ENCODE data around the gene CENPX.

The CENPX gene

GRCh38 chr17:81991684-81992305, 30.9 kb downstream of the CENPX start:
- TF ChIP-seq ZNF565 (CRISPR knock-in tag; conservative IDR thresholded peaks at IDR 0.05; ENCODE audit: low read depth) = no peak
- 0 out of 2 replicates have a peak, but pooled peaks have one; percentile 24 for TF ChIP-seq ZFP3 (CRISPR knock-in tag; IDR thresholded peaks at IDR 0.05)
- TF ChIP-seq ZC3H10 (CRISPR knock-in tag; IDR thresholded peaks at IDR 0.05) = no peak
- TF ChIP-seq ZFP30 (CRISPR knock-in tag; IDR thresholded peaks at IDR 0.05) = no peak
- no peak for TF ChIP-seq TOX (CRISPR knock-in tag; IDR thresholded peaks at IDR 0.05; ENCODE audit: borderline replicate concordance)
- no peak for TF ChIP-seq SNAI2 (CRISPR knock-in tag; IDR thresholded peaks at IDR 0.05)
- peak; percentile 43 for ATAC-seq

GRCh38 chr17:81990836-81991683, 31.6 kb downstream of the CENPX start:
- no peak; the same call in 1 of the 3 replicates for ATAC-seq

GRCh38 chr17:81987161-81987770, 35.4 kb downstream of the CENPX start:
- no peak for TF ChIP-seq ZNF565 (CRISPR knock-in tag; conservative IDR thresholded peaks at IDR 0.05; ENCODE audit: low read depth)
- TF ChIP-seq CSDC2 (CRISPR knock-in tag; IDR thresholded peaks at IDR 0.05) = no peak
- no peak for TF ChIP-seq POU6F1 (CRISPR knock-in tag; IDR thresholded peaks at IDR 0.05; ENCODE audit: borderline replicate concordance, low read depth)
- TF ChIP-seq RARB (CRISPR knock-in tag; IDR thresholded peaks at IDR 0.05) = no peak
- TF ChIP-seq ZFP30 (CRISPR knock-in tag; IDR thresholded peaks at IDR 0.05) = no peak
- TF ChIP-seq TSHZ2 (CRISPR knock-in tag; IDR thresholded peaks at IDR 0.05) = no peak
- no peak for TF ChIP-seq SNAI2 (CRISPR knock-in tag; IDR thresholded peaks at IDR 0.05)
- TF ChIP-seq PPARA (CRISPR knock-in tag; IDR thresholded peaks at IDR 0.05; ENCODE audit: borderline replicate concordance) = no peak
- no peak for TF ChIP-seq TCF4 (CRISPR knock-in tag; IDR thresholded peaks at IDR 0.05; ENCODE audit: borderline replicate concordance)
- TF ChIP-seq ZNF70 (CRISPR knock-in tag; IDR thresholded peaks at IDR 0.05) = no peak
- no peak for TF ChIP-seq ZFP3 (CRISPR knock-in tag; IDR thresholded peaks at IDR 0.05)
- ATAC-seq = no peak

More at GRCh38 chr17:81990836-81991683, 31.6 kb downstream of the CENPX start:
- TF ChIP-seq PATZ1 (CRISPR knock-in tag; IDR thresholded peaks at IDR 0.05; ENCODE audit: borderline replicate concordance) (no peak), POU6F1 (CRISPR knock-in tag; IDR thresholded peaks at IDR 0.05; ENCODE audit: borderline replicate concordance, low read depth) (no peak)

GRCh38 chr17:81986606-81987005, 36.1 kb downstream of the CENPX start:
- ATAC-seq = no peak
- no peak for TF ChIP-seq CSDC2 (CRISPR knock-in tag; IDR thresholded peaks at IDR 0.05)
- no peak for TF ChIP-seq SNAI2 (CRISPR knock-in tag; IDR thresholded peaks at IDR 0.05)
- TF ChIP-seq CREB5 (CRISPR knock-in tag; IDR thresholded peaks at IDR 0.05; ENCODE audit: low read depth) = no peak
- TF ChIP-seq ZFP3 (CRISPR knock-in tag; IDR thresholded peaks at IDR 0.05) = no peak
- no peak for TF ChIP-seq ZC3H10 (CRISPR knock-in tag; IDR thresholded peaks at IDR 0.05)
- TF ChIP-seq PPARA (CRISPR knock-in tag; IDR thresholded peaks at IDR 0.05; ENCODE audit: borderline replicate concordance) = no peak
- no peak for TF ChIP-seq TSHZ2 (CRISPR knock-in tag; IDR thresholded peaks at IDR 0.05)
- no peak for TF ChIP-seq OSR1 (CRISPR knock-in tag; IDR thresholded peaks at IDR 0.05)
- TF ChIP-seq CSRNP3 (CRISPR knock-in tag; IDR thresholded peaks at IDR 0.05) = no peak
- no peak for TF ChIP-seq ZNF8 (CRISPR knock-in tag; IDR thresholded peaks at IDR 0.05)
